GM21381 (cell line): ENCODE data around the gene ABCA7.

Experiments used
- ATAC-seq: cut with Tn5 transposase; IDR thresholded peaks from one replicate; pipeline ENCODE4 v1.9.1; 2021; ENCODE audit warnings: mild to moderate bottlenecking, moderate library complexity; ENCODE audit not compliant: unreplicated experiment

The ABCA7 gene

DNA sequence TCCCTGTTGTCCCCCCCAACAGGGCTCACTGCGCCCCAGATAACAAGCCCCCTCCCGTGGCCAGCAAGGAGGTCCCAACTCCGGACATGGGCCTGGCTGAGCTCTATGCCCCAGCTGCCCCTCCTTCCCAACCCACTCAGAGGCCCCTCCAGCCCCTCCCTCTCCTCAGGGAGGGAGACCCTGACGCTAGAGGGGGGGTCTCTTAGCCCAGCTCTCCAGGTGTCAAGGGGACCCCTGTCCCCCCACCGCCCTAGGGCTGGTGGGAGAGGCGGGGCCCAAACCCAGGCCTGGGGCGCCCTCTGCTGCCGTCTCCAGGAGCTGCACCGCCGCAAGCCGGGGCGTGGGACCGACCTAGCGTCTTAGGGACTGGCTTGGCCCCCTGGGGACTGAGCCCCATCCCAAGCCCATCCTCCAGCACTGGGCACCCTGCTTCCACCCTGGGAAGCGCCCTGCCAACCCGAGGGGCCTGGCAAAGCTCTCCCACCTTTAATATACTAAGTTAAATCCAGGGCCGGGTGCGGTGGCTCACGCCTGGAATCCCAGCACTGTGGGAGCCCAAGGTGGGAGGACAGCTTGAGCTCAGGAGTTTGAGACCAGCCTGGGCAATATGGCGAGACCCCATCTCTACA is 38.3 kb upstream of the ABCA7 start:
- no peak for ATAC-seq

- ATAC-seq: no peak
These were observed 37.3 kb upstream of the ABCA7 start for GRCh38 chr19:1002600-1002999.

GRCh38 chr19:1003283-1003682 is 36.6 kb upstream of the ABCA7 start:
- no peak for ATAC-seq

DNA sequence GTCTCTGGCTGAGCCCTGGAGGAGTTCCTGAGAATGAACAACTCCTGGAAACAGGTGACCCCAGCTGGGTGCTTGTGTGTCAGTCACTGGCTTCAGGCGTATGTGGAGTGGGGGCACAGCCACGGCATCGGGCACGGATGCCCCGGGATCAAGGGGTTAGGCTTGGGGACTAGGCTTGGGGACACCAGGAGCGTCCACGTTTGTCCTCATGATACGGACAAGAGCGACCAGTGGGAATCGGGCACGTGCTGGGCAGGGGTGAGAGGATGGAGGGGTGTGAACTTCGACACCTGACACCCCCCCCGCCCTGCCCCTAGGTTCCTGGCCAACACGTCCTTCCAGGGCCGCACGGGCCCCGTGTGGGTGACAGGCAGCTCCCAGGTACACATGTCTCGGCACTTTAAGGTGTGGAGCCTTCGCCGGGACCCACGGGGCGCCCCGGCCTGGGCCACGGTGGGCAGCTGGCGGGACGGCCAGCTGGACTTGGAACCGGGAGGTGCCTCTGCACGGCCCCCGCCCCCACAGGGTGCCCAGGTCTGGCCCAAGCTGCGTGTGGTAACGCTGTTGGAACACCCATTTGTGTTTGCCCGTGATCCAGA is 35.6 kb upstream of the ABCA7 start:
- no peak for ATAC-seq

- ATAC-seq: no peak
These were observed 34.9 kb upstream of the ABCA7 start for GRCh38 chr19:1004803-1005664.

GRCh38 chr19:1006711-1007398 is 33.1 kb upstream of the ABCA7 start:
- no peak for ATAC-seq

DNA sequence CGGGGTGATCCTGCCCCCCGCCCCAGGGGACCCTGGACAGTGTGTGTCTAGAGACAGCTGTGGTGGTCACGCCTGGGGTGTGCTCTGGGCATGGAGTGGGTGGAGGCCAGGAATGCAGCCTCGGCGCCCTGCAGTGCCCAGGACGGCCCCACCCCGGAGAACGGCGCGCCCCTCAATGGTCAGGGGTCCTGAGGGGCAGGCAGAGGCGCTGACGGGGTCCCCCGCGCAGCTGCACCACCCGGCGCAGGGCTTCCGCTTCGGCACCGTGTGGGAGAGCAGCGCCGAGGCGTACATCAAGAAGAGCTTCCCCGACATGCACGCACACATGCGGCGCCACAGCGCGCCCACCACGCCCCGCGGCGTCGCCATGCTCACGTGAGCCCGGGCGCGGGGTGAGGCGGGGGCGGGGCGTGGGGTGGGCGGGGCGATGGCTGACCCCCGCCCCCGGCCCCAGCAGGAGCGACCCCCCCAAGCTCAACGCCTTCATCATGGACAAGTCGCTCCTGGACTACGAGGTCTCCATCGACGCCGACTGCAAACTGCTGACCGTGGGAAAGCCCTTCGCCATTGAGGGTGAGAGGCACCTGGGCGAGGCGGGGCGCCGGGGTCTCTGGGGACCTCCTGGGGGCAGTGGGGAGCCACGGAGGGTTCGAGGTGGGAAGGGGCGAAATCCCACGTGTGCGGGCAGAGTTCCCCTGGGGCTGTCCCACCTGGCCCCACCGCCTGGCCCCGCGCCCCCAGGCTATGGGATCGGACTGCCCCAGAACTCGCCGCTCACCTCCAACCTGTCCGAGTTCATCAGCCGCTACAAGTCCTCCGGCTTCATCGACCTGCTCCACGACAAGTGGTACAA is 32.3 kb upstream of the ABCA7 start:
- ATAC-seq: no peak

- no peak for ATAC-seq
These were observed 31.5 kb upstream of the ABCA7 start for GRCh38 chr19:1008268-1009040.

GRCh38 chr19:1009041-1009980 is 30.6 kb upstream of the ABCA7 start:
- no peak for ATAC-seq

DNA sequence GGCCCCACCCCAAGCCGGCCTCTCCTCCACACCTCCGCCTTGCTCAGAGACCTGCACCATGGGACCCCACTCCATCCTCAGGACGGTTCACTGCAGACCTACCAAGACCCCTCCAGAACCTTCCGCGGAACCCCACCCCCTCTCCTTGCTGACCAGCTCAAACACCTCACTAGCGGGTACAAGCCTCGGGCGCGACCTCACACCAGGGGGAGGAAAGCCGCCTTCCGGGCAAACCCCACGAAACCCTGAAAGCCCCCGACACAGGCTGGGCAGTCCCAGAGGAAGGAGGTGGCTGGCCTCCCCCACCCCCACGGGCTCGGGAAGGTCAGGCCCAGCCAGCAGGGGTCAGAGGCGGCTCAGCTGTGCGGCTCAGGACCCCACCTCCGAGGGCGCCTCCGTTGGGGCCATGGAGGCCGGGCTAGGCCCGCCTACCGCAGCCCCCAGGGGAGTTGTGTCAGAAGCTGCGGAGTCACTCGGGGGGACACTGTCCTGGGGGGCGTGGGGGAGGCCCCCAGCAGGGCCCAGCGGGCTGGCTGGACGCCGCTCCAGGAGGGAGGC is 29.8 kb upstream of the ABCA7 start:
- ATAC-seq: no peak

- ATAC-seq: no peak
These were observed 29.1 kb upstream of the ABCA7 start for GRCh38 chr19:1010586-1011510.

DNA sequence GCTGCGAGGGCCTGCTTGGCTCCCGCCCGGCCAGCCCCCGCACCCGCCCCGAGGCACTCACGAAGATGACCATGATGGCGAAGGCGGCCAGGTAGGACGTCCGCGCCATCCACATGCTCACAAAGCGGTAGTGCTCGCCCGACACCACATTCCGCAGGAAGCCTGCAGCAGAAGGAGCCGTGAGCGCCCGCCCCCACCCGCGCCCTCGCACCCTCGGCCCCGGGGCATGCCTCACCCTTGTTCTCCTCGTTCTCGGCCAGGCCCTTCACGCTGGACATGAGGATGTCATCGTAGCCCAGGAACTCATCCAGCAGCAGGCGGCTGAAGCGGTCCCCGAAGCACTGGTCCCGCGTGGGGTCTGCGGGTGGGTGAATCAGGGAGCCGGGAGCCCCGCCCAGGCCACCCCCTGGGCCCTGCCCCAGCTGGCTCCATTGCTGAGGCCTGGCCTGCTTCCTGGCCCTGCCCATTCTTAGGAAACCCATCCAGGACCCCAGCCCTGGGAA is 28.0 kb upstream of the ABCA7 start:
- no peak for ATAC-seq

DNA sequence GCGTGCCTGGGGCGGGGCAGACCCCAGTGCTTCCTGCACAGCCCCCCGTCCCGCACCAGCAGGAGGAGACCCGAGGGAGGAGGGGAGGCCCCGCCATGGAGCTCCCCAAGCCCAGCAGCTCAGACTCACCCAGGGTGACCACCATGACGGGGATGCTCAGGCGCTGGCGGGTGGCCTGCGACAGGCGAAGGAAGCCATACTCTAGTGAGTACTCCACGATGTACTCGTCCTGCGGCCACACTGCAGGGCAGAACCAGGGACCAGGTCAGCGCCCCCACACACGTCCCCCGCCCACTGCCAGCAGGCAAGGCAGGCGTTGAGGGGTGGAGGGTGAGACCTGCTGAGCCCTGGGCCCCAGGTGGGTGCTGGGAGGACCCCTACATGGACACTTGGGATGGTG is 27.6 kb upstream of the ABCA7 start:
- ATAC-seq: no peak

- no peak for ATAC-seq
These were observed 26.7 kb upstream of the ABCA7 start for GRCh38 chr19:1013218-1013617.

DNA sequence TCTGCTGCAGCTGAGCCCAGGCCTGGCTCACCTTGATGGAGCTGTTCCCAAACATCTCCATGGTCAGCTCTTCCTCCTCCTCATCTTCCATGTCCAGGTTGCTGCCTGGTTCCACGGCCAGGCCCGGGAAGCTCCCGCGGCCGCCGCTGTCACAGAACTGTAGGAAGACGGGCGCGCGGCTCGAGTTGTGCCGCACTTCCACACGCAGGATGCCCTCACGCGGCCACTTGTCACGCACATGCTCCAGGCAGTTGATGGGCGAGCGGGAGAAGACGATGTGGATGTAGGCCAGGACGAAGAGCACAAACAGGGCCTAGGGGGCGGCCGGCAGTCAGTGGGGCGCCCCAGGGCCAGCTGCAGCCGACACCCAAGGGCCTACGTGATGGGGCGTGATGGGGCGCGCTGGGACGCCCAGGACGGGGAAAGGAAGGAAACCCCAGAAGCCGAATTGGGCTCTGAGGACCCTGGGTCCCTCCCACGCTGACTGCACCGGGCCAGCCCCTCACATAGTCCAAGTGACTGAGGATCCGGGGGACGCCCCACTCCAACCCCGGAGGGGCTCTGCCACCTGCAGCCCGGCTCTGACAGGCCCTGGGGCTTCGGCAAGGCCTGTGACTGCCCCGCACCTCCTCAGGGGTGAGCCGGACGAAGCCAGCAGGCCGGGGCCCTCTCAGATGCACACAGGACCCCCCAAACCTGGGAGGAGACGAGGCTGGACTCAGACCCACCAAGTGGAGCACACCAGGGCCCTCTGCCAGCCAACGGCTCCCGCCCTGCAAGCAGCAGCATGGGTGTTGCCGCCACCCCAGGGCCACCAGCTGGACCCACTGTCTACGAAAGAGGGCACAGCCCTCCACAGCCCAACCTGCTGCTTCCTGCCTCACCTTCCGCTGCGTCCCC is 25.5 kb upstream of the ABCA7 start:
- no peak for ATAC-seq
